ENCODE measurements around the gene SLC2A10. TPM values are rescaled to one million over a fixed set of nuclear protein-coding genes. Genes with fewer than 3 reads are reported as not detected.

SLC2A10 gene
- total and polyA plus RNA-seq, 2 donors (not counting 3 experiments of a cell fraction or from before 2014, with no cell fraction given): 11.2 to 13.6 TPM

DNA sequence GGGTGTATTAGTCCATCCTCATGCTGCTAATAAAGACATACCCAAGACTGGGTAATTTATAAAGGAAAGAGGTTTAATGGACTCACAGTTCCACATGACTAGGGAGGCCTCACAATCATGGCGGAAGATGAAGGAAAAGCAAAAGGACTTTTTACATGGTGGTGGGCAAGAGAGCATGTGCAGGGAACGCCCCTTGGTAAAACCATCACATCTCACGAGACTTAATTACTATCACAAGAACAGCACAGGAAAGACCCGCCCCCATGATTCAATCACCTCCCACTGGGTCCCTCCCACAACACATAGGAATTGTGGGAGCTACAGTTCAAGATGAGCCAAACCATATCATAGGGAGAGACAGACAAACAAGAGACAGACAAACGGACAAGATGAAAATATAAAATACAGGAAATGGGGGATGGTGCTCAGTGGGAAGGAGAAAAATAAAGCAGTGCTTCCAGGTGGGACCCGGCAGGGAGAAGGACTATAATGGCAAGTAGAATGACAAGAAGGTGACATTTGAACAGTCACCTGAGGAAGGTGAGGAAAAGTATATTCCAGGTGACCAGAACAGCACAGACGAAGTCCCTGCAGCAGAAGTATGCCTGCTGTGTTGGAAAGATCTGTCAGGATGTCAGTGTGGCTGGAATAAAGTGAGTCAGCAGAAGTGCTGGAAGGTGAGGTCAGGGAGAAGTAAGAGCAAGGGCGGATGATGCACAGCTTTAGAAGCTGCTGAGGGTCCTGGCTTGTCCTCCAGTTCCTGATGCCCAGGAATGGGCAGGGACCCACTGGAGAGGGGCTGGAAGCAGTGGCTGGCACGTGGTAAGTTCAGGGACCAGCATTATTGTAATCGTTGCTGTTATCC is 61.1 kb downstream of the SLC2A10 start:
- Histone ChIP-seq H3K27ac (ENCODE audit: insufficient read depth, low read depth, low read length) (no peak overlapping the region), H3K9me1 (replicated peaks; ENCODE audit: control insufficient read depth, extremely low read depth, insufficient read depth, low read length) (no peaks in the 10 kb centered on the region), H3K9ac (replicated peaks; ENCODE audit: extremely low read depth, insufficient read depth, low read length) (no peak overlapping the region), H3K79me2 (ENCODE audit: control insufficient read depth, insufficient read depth, low read length) (no peaks in the 10 kb centered on the region), H2AFZ (ENCODE audit: low read depth, low read length) (no peak overlapping the region), H3K4me3 (replicated peaks in 1 of 3; ENCODE audit: insufficient read depth in 1 of 3, low read depth in 1 of 3, low read length in 3 of 3) (no peak overlapping the region), H4K20me1 (replicated peaks; ENCODE audit: control insufficient read depth, extremely low read depth, insufficient read depth, low read length) (no peaks in the 10 kb centered on the region), H3K4me2 (ENCODE audit: insufficient read depth, low read length) (no peak overlapping the region), H3K27me3 (ENCODE audit: control insufficient read depth in 2 of 2, insufficient read depth in 2 of 2, low read length in 2 of 2) (no peaks in the 10 kb centered on the region), H3K9me3 (replicated peaks; ENCODE audit: control insufficient read depth, insufficient read depth, low read length) (no peaks in the 10 kb centered on the region), H3K4me1 (ENCODE audit: control insufficient read depth, extremely low read depth, insufficient read depth, low read length) (no peaks in the 10 kb centered on the region), H3K36me3 (ENCODE audit: control insufficient read depth in 2 of 2, extremely low read depth in 1 of 2, insufficient read depth in 2 of 2, low read length in 2 of 2) (no peaks in the 10 kb centered on the region)
- BruUV-seq (replicated peaks): no TSS peak
- CTCF ChIA-PET: interaction anchor here (1.5 kb wide), 1 partner anchor 18 kb away, joined by 6 read pairs; no protein-coding TSS in a partner anchor
- POLR2A ChIA-PET: no interaction called here
- no peak for DNase-seq (ENCODE audit: low read depth, low spot score)
- intact Hi-C loops (cut with micrococcal nuclease): no loop called here
- TF ChIP-seq JUN (IDR thresholded peaks at IDR 0.05; ENCODE audit: borderline replicate concordance, insufficient read depth, insufficient read length, low read depth) (no peak), POLR2A (IDR thresholded peaks at IDR 0.05; ENCODE audit: low read depth, low read length) (no peak)
- TF ChIP-seq, protein P1, sequence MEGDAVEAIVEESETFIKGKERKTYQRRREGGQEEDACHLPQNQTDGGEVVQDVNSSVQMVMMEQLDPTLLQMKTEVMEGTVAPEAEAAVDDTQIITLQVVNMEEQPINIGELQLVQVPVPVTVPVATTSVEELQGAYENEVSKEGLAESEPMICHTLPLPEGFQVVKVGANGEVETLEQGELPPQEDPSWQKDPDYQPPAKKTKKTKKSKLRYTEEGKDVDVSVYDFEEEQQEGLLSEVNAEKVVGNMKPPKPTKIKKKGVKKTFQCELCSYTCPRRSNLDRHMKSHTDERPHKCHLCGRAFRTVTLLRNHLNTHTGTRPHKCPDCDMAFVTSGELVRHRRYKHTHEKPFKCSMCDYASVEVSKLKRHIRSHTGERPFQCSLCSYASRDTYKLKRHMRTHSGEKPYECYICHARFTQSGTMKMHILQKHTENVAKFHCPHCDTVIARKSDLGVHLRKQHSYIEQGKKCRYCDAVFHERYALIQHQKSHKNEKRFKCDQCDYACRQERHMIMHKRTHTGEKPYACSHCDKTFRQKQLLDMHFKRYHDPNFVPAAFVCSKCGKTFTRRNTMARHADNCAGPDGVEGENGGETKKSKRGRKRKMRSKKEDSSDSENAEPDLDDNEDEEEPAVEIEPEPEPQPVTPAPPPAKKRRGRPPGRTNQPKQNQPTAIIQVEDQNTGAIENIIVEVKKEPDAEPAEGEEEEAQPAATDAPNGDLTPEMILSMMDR (IDR thresholded peaks at IDR 0.05; ENCODE audit: extremely low read depth in 1 of 2, insufficient read depth in 1 of 2, low read depth in 1 of 2, low read length in 2 of 2): no peak
- FAIRE-seq: no peak
- dilution Hi-C loops (cut with MboI; ENCODE audit: extremely low pct_ligation_motif_present, low sequenced_read_pairs): no loop called here

DNA sequence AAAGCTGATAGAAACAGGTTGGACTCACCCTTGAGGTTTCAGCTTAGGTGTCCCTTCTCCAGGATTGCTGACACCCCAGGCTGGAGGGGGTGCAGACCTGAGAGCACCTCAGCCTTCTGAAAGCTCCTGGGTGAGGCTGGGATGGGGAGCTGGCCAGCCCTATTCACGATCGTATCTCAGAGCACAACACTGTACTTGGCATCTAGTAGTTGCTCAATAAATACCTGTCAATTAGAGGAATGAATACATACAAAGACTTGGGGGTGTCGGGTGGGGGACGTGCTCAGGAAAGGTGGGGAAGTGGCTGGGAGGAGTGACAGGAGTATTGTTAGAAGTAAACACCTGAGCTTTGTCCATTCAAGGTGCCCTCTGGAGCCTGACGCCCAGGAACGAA is 61.7 kb downstream of the SLC2A10 start:
- intact Hi-C loops (cut with micrococcal nuclease): no loop called here

More for the DNA sequence above, 61.7 kb downstream of the SLC2A10 start:
- H3K4me3 ChIP-seq (replicated peaks in 1 of 3; ENCODE audit: insufficient read depth in 1 of 3, low read depth in 1 of 3, low read length in 3 of 3): no peak overlapping the region
- DNase-seq (ENCODE audit: low read depth, low spot score) (no peak), FAIRE-seq (no peak)
- H3K9me3 ChIP-seq (replicated peaks; ENCODE audit: control insufficient read depth, insufficient read depth, low read length): no peaks in the 10 kb centered on the region
- H2AFZ ChIP-seq (ENCODE audit: low read depth, low read length): no peak overlapping the region
- no peak overlapping the region for H3K4me2 ChIP-seq (ENCODE audit: insufficient read depth, low read length)
- no peak for TF ChIP-seq EZH2 (IDR thresholded peaks at IDR 0.05; ENCODE audit: borderline replicate concordance, low read depth, low read length, severe bottlenecking)
- TF ChIP-seq MYC (IDR thresholded peaks at IDR 0.05; ENCODE audit: low read depth, low read length): no peak
- TF ChIP-seq, protein P2, sequence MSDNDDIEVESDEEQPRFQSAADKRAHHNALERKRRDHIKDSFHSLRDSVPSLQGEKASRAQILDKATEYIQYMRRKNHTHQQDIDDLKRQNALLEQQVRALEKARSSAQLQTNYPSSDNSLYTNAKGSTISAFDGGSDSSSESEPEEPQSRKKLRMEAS (IDR thresholded peaks at IDR 0.05; ENCODE audit: insufficient read depth, insufficient read length): no peak
- no peak for TF ChIP-seq GATA2 (IDR thresholded peaks at IDR 0.05; ENCODE audit: insufficient read depth, insufficient read length, low read depth, low read length)
- TF ChIP-seq POLR2A (IDR thresholded peaks at IDR 0.05; ENCODE audit: low read depth, low read length): no peak
- no peak for TF ChIP-seq JUN (IDR thresholded peaks at IDR 0.05; ENCODE audit: borderline replicate concordance, insufficient read depth, insufficient read length, low read depth)
- BruUV-seq (replicated peaks): no TSS peak
- no peaks in the 10 kb centered on the region for H3K27me3 ChIP-seq (ENCODE audit: control insufficient read depth in 2 of 2, insufficient read depth in 2 of 2, low read length in 2 of 2)
- H3K4me1 ChIP-seq (ENCODE audit: control insufficient read depth, extremely low read depth, insufficient read depth, low read length): no peaks in the 10 kb centered on the region
- no peaks in the 10 kb centered on the region for H3K79me2 ChIP-seq (ENCODE audit: control insufficient read depth, insufficient read depth, low read length)
- no peaks in the 10 kb centered on the region for H3K9me1 ChIP-seq (replicated peaks; ENCODE audit: control insufficient read depth, extremely low read depth, insufficient read depth, low read length)
- H4K20me1 ChIP-seq (replicated peaks; ENCODE audit: control insufficient read depth, extremely low read depth, insufficient read depth, low read length): no peaks in the 10 kb centered on the region
- H3K9ac ChIP-seq (replicated peaks; ENCODE audit: extremely low read depth, insufficient read depth, low read length): no peak overlapping the region
- no peaks in the 10 kb centered on the region for H3K36me3 ChIP-seq (ENCODE audit: control insufficient read depth in 2 of 2, extremely low read depth in 1 of 2, insufficient read depth in 2 of 2, low read length in 2 of 2)
- H3K27ac ChIP-seq (ENCODE audit: insufficient read depth, low read depth, low read length): no peak overlapping the region
- CTCF ChIA-PET: interaction anchor here (1.5 kb wide), 1 partner anchor 18 kb away, joined by 6 read pairs; no protein-coding TSS in a partner anchor
- dilution Hi-C loops (cut with MboI; ENCODE audit: extremely low pct_ligation_motif_present, low sequenced_read_pairs): no loop called here
- POLR2A ChIA-PET: no interaction called here

All from endothelial cell of umbilical vein (primary cell).